HG02852 (cell line): Measurements from ENCODE around the gene RAB3IP.
"Not testable (repeated sequence)": the region's sequence is repeated elsewhere in the genome, so short reads cannot be mapped to it uniquely, and the experiment has no call there.

Experiments
- ATAC-seq: cut with Tn5 transposase; IDR thresholded peaks from one replicate; pipeline ENCODE4 v1.9.1; 2021; ENCODE audit warnings: mild to moderate bottlenecking, moderate library complexity; ENCODE audit not compliant: unreplicated experiment

RAB3IP gene

DNA sequence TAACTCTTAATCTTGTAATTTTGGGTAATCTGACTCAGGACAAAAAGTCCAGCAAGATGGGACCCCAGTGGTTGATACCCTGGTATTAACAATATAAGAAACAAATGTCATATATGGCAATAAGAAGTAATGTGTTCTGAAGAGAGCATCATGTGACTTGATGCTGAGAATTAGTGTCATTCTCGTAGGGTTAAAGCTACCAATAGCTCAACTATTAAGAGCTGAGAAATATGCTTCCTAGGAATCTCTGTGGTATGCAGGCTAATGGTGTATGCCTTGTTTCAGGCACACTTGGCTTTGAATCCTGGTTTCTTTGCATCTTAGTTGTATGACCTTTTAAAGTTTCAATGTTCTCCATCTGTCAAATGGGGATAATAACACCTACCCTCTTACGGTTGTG is 95.5 kb downstream of the RAB3IP start:
- ATAC-seq, result no peak

GRCh38 chr12:69834576-69834975 is 95.9 kb downstream of the RAB3IP start:
- ATAC-seq, result no peak

- no peak for ATAC-seq
Observed at GRCh38 chr12:69835081-69835480, 96.4 kb downstream of the RAB3IP start.

DNA sequence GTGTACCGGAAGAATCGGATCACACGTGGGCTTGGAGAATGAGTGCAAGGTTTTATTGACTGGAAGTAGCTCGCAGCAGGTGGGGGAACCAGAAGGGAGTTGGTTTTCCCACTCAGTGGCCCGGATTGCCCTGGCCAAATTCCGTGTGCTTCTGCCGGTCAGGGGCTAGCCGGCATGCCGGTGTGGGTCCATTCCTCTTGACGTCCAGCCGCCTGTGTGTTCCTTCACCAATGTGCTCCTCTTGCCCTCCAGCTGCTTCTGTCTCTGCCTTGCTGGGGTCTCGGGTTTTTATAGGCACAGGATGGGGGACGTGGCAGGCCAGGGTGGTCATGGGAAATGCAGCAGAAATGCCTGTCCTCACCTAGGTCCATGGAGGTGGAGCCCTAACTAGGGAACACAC is 97.4 kb downstream of the RAB3IP start:
- no peak for ATAC-seq

DNA sequence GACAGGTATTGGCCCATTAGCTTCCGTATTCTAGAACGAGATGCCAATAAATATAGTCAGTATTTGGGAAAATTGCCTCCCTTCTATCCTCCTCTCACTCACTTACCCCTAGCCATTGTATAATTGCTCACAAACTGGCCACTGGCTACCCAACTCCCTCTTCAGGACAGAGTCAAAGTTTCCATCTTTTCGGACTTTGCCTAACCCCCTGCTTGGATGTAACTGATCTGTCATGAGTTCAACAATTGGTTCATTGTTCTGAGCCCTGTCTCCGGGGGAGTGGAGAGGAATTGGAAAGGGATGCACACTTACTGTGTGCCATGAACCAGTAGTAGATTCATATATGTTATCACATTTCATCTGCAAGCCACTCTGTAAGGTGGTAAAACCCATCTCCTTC is 98.5 kb downstream of the RAB3IP start:
- ATAC-seq, result no peak

DNA sequence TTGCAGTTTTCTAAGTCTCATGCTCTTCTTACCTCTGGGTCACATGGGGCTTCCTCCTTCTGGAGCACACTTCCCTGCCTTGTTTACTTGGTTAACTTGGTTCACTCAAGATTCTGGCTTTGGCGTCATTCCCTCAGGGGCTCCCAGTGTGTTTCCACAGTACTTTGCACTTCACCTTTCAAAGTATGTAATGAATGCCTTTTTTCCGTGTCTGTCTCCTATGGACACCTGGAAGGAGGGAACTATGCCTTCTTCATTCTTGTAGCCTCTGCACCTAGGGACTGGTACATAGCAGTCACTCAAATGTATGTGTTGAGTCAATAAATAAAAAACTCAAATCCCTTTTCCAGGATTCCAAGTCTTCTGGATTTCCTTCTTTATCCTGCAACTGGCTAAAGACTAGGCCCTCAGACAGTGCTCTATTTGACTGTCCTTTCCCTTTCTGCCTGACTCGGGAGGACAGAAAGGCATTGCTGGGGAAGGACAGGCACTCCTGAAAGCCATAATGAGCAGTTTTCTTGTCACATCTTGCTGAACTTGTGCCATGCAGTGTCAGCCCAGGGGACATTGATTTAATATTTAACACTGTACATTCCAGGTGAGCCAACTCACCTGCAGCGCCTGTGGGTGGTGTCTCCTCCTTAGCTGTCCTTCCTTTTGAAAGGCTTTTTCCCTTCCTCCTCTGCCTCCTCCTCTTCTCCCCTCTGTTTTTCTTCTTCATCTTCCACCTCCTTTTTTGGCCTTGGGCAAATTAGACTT is 99.2 kb downstream of the RAB3IP start:
- ATAC-seq, result no peak

- no peak for ATAC-seq
Observed at GRCh38 chr12:69840727-69841126, 102.1 kb downstream of the RAB3IP start.

GRCh38 chr12:69843608-69844007 is 104.9 kb downstream of the RAB3IP start:
- no peak for ATAC-seq

GRCh38 chr12:69844416-69844815 is 105.8 kb downstream of the RAB3IP start:
- no peak for ATAC-seq

DNA sequence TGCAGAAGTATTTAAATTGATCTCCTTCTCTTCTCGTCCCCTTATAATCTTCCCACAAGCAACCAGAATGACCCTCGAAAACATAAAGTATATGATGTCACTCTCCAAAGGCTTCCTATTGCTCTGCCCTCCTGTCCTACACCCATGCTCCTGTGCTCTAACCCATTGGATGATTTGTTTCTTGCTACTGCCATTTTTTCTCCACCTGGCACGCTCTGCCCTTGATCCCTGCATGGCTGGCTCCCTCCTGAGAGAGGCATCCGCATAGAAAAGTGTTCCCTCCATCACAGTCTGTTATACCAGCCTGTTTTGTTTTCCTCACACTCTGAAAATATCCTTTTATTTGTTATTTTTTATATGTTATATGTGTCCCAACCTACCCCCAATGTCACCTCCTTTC is 106.2 kb downstream of the RAB3IP start:
- no peak for ATAC-seq

DNA sequence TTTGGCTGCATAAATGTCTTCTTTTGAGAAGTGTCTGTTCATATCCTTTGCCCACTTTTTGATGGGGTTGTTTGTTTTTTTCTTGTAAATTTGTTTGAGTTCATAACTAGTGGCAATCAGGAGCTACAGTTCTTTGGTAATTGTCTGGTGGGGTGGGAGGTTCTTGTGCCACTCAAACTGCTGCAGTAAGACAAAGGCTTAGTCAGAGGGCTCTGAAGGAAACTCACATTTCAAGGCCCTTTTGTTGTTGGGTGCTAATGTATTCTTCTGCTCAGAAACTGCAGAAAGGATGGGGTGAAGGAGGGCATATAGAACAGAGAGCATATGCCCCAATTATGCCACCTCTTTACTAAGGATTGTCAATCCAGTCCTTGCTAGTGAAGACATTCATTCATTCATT is 108.3 kb downstream of the RAB3IP start:
- ATAC-seq, result no peak

DNA sequence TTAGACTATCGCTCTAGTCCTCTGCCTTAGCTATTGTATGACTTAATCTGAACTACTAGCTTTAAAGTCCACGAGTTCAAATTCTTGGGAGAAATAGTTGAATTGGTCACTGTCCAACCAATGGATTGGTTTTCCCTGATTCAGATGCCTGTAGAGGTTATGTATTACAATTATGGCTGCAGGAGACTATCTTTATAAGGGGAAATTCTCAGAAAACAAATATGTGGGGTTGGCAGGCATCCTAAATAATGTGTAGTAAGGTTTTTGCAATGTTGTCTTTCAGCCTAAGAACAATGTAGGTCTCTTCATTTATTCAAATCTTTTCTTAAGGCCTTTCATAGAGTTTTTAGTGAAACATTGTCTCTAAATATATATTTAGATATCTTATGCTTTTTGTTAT is 113.3 kb downstream of the RAB3IP start:
- no peak for ATAC-seq

GRCh38 chr12:69853176-69853961 is 114.7 kb downstream of the RAB3IP start:
- not testable (repeated sequence) for ATAC-seq

DNA sequence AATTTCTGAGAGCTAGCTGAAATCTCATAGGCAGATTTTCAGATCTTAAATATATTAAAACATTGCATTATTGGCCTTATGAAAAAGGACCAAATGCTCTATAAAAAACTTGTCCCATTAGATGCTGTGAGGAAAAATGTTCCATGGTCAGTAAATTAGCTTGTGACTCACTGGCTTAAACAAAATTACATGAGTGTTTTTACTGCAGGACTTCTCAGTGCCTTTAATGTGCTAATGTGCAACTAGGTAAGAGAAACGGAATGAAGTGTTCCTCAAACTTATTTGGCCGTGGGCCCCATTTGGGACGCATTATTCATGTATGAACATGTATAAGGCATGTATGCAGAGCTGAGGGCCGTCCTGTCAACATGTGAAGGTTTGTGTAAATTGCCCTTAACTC is 128.0 kb downstream of the RAB3IP start:
- no peak for ATAC-seq

DNA sequence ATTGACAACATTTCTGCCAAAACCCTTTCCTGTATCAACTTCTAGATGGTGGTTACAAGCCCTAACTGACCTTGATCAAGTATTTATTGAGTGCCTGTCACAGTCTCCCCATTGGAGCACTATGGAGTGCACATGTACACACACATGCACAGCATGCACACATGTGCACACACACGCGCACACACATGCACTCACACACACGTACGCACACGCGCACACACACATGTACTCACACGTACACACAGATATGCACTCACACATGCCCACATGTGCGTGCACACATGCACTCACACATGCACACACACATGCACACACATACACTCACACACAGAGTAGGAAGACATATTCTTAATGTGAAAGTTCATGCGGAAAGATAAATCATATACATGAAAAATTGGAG is 130.0 kb downstream of the RAB3IP start:
- no peak for ATAC-seq

- ATAC-seq, result no peak
Observed at GRCh38 chr12:69872804-69873203, 134.1 kb downstream of the RAB3IP start.
